ENCODE data around the gene RNF125.

DNA sequence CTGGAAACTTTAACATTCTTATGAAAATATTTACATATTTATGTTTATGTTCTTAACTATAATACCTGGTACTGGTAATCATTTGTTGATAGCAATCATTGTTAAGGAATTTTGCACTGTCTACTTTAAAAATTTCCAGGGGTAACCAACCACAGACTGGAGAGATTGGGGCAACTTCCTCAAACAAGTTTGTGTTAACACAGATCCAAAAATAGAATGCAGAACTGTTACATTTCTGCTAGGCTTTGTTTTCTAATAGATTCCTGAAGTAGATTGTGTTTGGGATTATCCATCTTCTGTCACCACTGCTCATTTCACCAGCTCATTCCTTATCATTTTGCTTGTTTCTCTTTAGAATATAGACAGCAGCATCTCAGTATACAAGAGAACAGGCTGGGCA is 23.7 kb downstream of the RNF125 start:
- no peak for TF ChIP-seq POLR2A (IDR thresholded peaks at IDR 0.05)
- TF ChIP-seq, protein P1, sequence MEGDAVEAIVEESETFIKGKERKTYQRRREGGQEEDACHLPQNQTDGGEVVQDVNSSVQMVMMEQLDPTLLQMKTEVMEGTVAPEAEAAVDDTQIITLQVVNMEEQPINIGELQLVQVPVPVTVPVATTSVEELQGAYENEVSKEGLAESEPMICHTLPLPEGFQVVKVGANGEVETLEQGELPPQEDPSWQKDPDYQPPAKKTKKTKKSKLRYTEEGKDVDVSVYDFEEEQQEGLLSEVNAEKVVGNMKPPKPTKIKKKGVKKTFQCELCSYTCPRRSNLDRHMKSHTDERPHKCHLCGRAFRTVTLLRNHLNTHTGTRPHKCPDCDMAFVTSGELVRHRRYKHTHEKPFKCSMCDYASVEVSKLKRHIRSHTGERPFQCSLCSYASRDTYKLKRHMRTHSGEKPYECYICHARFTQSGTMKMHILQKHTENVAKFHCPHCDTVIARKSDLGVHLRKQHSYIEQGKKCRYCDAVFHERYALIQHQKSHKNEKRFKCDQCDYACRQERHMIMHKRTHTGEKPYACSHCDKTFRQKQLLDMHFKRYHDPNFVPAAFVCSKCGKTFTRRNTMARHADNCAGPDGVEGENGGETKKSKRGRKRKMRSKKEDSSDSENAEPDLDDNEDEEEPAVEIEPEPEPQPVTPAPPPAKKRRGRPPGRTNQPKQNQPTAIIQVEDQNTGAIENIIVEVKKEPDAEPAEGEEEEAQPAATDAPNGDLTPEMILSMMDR (IDR thresholded peaks at IDR 0.05): no peak

All from prostate gland (tissue), 2 donors.